ENCODE measurements around the gene LIMS1. TPM values are rescaled to one million over a fixed set of nuclear protein-coding genes. Genes with fewer than 3 reads are reported as not detected.
A peak's percentile ranks its signal among the peaks of the same experiment; 100 is the strongest.
"Not testable (repeated sequence)": the region's sequence is repeated elsewhere in the genome, so short reads cannot be mapped to it uniquely, and the experiment has no call there.

The LIMS1 gene
- polyA plus RNA-seq, 1 donor: 47.3 TPM

DNA sequence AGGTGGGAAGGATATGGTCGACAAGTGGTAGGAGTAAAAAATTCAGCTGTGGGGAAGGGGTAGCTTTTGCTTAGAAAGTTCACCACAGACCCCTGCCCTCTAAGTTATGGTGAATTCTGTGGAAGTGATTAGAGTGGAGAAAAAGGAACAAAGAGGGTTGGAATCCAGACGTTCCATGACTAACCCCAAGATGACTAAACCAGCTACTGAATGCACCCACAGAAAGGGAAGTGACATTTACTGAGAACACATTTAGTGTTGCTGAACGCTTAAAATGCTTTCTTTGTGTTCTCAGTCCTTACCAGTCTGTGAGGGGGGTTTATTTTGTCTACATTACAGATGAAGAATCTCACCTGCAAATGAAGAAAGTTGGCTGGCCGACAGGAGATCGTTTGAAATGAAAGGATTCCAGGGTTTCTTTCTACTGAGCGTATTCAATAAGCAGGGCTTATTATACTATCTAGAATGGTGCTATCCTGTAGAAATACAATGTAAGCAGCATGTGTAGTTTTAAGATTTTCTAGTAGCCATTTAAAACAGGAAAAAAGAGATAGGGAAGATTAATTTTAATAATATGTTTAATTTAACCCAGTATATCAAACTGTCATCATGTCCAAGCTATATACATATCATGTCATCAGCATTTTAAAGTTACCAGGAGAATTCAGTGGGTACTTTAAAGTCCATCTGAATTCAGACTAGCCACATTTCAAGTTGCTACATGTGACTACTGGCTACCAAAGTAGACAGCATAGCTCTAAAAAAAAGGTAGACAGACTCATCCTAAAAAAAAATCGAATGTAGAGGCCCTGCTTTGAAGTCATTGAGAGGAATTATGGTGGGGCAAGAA, 60.1 kb downstream of the LIMS1 start:
- WGBS (ENCODE audit: insufficient coverage, low lambda C conversion rate): no CpG with 5 or more reads among the region's 7 CpGs
- H3K27me3 ChIP-seq (ENCODE audit: control insufficient read depth, insufficient read depth, low read length): no peaks in the 10 kb centered on the region
- H3K4me3 ChIP-seq (ENCODE audit: low read length): no peak overlapping the region
- H3K36me3 ChIP-seq (ENCODE audit: control insufficient read depth, insufficient read depth, low read length): no peaks in the 10 kb centered on the region
- no peaks in the 10 kb centered on the region for H3K9me3 ChIP-seq (ENCODE audit: control insufficient read depth, low read depth, low read length)
- H3K4me1 ChIP-seq (ENCODE audit: control insufficient read depth, insufficient read depth, low read length): peaks cover 16% of the 10 kb centered on the region
- H3K27ac ChIP-seq (ENCODE audit: low read length): peak overlapping the region; percentile 48
- no peak for DNase-seq

DNA sequence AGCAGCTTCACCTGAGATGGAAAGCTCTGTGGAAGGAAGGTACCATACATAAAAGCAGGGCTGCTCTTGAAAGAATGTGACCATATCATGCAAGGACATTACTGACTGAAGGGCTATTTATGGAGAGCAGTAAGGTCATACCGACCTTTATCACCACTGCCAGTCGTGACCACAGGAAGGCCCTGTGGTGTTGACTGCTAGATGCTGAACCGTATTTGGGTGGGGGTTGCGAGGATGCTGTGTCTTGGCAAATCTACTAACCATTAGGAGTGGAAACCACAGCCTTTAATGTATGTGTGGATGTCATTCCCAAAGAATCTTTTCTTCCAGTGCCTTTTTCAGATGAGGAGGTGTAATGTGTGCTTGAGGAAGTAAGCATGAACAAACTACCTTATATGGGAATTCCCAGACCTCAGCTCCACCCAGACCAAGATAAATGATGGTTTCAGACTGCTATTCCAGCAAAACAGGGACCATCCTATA, 60.8 kb downstream of the LIMS1 start:
- DNase-seq: peak in 1 of 2 donors; percentile 49
- Histone ChIP-seq H3K36me3 (ENCODE audit: control insufficient read depth, insufficient read depth, low read length) (no peaks in the 10 kb centered on the region), H3K4me3 (ENCODE audit: low read length) (no peak overlapping the region), H3K27ac (ENCODE audit: low read length) (peak overlapping the region; percentile 48), H3K9me3 (ENCODE audit: control insufficient read depth, low read depth, low read length) (no peaks in the 10 kb centered on the region), H3K4me1 (ENCODE audit: control insufficient read depth, insufficient read depth, low read length) (peaks cover 16% of the 10 kb centered on the region), H3K27me3 (ENCODE audit: control insufficient read depth, insufficient read depth, low read length) (no peaks in the 10 kb centered on the region)
- WGBS (ENCODE audit: insufficient coverage, low lambda C conversion rate): no CpG with 5 or more reads among the region's 4 CpGs

DNA sequence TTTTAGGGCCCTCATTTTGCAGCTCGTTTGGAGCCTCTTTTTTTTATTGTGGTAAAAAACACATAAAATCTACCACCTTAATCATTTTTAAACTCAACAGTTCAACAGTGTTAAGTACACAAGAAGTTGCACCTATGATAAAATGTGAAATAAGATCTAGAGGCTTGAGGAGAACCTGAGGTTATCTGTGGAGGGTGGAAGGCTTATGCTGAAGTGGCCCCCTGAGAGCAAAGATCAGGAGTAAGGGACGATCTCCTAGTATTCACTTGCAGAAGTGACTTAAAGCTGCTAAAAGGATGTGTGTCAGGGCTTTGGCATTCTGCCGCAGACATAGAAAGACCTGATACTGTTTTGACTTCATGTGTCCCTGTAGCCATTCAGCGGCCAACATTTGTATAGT, 61.5 kb downstream of the LIMS1 start:
- H3K36me3 ChIP-seq (ENCODE audit: control insufficient read depth, insufficient read depth, low read length); H3K9me3 ChIP-seq (ENCODE audit: control insufficient read depth, low read depth, low read length); H3K27me3 ChIP-seq (ENCODE audit: control insufficient read depth, insufficient read depth, low read length); H3K4me3 ChIP-seq (ENCODE audit: low read length): not testable (repeated sequence)
- 40% methylated on average over 1 of the region's 4 CpGs for WGBS (ENCODE audit: insufficient coverage, low lambda C conversion rate)
- Histone ChIP-seq H3K27ac (ENCODE audit: low read length) (peak overlapping the region; percentile 48), H3K4me1 (ENCODE audit: control insufficient read depth, insufficient read depth, low read length) (peaks cover 16% of the 10 kb centered on the region)
- peak in 1 of 2 donors; percentile 58 for DNase-seq

DNA sequence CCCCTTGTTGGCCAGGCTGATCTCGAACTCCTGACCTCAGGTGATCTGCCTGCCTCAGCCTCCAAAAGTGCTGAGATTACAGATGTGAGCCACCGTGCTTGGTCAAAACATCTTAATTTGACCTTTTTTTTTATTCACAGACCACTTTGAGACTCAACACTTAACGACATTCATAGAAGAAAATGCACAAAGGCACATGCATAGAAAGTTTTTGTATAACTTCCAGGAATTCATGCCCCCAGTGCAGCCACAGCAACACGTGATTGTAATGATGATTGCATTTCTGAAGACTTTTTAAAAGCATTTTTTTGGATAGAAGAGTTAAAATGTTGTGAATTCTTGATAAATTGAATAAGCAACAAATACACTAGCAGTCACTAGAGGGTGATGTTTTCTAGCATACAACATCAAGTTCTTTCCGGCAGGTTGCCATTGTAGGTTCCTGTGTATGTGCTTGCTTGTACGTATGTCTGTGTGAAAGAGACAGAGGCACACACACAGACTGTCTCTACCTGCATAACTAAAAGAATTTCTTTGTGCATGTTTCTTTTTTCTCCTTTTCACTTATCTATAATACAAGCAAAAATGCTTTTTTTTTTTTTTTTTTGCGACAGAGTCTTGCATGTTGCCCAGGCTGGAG, 63.0 kb downstream of the LIMS1 start:
- DNase-seq; H3K27ac ChIP-seq (ENCODE audit: low read length); H3K27me3 ChIP-seq (ENCODE audit: control insufficient read depth, insufficient read depth, low read length); H3K4me3 ChIP-seq (ENCODE audit: low read length); H3K9me3 ChIP-seq (ENCODE audit: control insufficient read depth, low read depth, low read length); H3K36me3 ChIP-seq (ENCODE audit: control insufficient read depth, insufficient read depth, low read length): not testable (repeated sequence)
- 100% methylated on average over 1 of the region's 7 CpGs for WGBS (ENCODE audit: insufficient coverage, low lambda C conversion rate)
- peaks cover 16% of the 10 kb centered on the region for H3K4me1 ChIP-seq (ENCODE audit: control insufficient read depth, insufficient read depth, low read length)

DNA sequence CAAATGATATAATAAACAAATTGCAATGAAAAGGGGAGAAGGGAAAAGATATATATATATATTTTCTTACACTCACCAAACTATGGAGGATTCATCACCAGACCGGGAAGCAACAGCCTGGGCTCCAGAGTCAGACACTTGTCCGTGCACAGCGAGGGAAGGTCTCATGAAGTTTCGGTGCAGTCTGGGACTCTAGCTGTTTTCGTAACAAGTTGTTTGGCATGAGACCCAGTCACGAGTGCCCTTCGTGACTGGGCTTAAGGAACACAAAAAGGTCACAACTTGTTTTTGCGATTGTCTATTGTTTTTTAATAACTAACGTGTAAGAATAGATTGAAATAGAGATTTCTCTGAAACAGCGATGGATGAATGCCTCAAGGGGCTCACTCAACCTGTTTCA, 66.9 kb downstream of the LIMS1 start:
- H3K27ac ChIP-seq (ENCODE audit: low read length); H3K9me3 ChIP-seq (ENCODE audit: control insufficient read depth, low read depth, low read length); H3K4me1 ChIP-seq (ENCODE audit: control insufficient read depth, insufficient read depth, low read length); DNase-seq; H3K27me3 ChIP-seq (ENCODE audit: control insufficient read depth, insufficient read depth, low read length); H3K4me3 ChIP-seq (ENCODE audit: low read length); H3K36me3 ChIP-seq (ENCODE audit: control insufficient read depth, insufficient read depth, low read length): not testable (repeated sequence)
- no CpG with 5 or more reads among the region's 10 CpGs for WGBS (ENCODE audit: insufficient coverage, low lambda C conversion rate)

DNA sequence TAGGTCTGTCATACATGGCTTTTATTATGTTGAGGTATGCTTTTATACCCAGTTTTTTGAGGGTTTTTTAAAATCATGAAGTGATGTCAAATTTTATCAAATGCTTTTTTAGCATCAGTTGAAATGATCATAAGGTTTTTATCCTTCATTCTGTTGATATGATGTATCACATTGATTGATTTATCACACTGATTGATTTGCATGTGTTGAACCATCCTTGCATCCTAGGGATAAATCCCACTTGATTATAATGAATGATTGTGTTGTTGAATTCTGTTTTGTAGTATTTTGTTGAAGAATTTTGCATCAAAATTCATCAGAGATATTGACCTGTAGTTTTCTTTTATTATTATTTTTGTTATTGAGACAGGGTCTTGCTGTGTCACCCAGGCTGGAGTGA, 68.2 kb downstream of the LIMS1 start:
- Histone ChIP-seq H3K4me3 (ENCODE audit: low read length) (no peak overlapping the region), H3K4me1 (ENCODE audit: control insufficient read depth, insufficient read depth, low read length) (no peaks in the 10 kb centered on the region), H3K36me3 (ENCODE audit: control insufficient read depth, insufficient read depth, low read length) (no peaks in the 10 kb centered on the region), H3K9me3 (ENCODE audit: control insufficient read depth, low read depth, low read length) (no peaks in the 10 kb centered on the region), H3K27me3 (ENCODE audit: control insufficient read depth, insufficient read depth, low read length) (no peaks in the 10 kb centered on the region), H3K27ac (ENCODE audit: low read length) (no peak overlapping the region)
- DNase-seq: no peak

DNA sequence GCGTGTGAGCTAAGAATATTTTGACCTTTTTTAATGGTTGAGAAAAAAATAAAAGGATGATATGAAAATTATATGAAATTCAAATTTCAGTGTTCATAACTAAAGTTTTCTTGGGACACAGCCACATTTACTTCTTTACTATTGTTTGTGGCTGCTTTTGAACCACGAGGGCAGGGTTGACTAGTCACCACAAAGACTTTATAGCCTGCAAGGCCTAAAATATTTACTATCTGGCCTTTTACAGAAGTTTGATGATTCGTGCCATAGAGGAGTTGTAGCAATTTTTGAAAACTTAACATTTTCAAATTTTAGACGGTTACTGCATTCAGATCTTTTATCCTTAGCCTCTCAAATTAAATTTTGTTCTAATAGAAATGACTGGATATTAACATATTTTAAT, 69.9 kb downstream of the LIMS1 start:
- DNase-seq: no peak
- Histone ChIP-seq H3K36me3 (ENCODE audit: control insufficient read depth, insufficient read depth, low read length) (no peaks in the 10 kb centered on the region), H3K9me3 (ENCODE audit: control insufficient read depth, low read depth, low read length) (no peaks in the 10 kb centered on the region), H3K4me1 (ENCODE audit: control insufficient read depth, insufficient read depth, low read length) (no peaks in the 10 kb centered on the region), H3K27ac (ENCODE audit: low read length) (no peak overlapping the region), H3K27me3 (ENCODE audit: control insufficient read depth, insufficient read depth, low read length) (no peaks in the 10 kb centered on the region), H3K4me3 (ENCODE audit: low read length) (no peak overlapping the region)
- WGBS (ENCODE audit: insufficient coverage, low lambda C conversion rate): 92% methylated on average over 2 of the region's 4 CpGs

DNA sequence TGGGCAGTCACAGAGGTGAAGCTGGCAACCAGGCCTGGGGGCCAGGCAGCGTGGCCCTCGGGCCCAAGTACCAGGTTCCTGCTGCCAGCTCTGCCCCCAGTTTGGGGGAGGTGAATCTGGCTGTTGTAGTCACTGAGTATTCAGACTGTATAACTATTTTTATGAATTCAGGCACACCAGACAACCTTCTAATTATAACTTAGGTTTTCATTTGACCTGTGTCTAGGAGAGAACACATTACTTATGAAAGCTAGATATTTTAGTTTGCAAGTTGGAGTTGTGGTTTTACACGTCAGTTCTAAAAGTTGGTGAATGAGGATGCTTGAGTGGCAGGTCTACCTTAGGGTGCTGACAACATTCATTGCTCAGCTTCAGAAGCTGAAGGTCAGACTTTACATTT, 71.7 kb downstream of the LIMS1 start:
- H3K9me3 ChIP-seq (ENCODE audit: control insufficient read depth, low read depth, low read length): no peaks in the 10 kb centered on the region
- no peak overlapping the region for H3K4me3 ChIP-seq (ENCODE audit: low read length)
- H3K27ac ChIP-seq (ENCODE audit: low read length): no peak overlapping the region
- no CpG with 5 or more reads among the region's 3 CpGs for WGBS (ENCODE audit: insufficient coverage, low lambda C conversion rate)
- DNase-seq: no peak
- no peaks in the 10 kb centered on the region for H3K36me3 ChIP-seq (ENCODE audit: control insufficient read depth, insufficient read depth, low read length)
- no peaks in the 10 kb centered on the region for H3K4me1 ChIP-seq (ENCODE audit: control insufficient read depth, insufficient read depth, low read length)
- no peaks in the 10 kb centered on the region for H3K27me3 ChIP-seq (ENCODE audit: control insufficient read depth, insufficient read depth, low read length)

DNA sequence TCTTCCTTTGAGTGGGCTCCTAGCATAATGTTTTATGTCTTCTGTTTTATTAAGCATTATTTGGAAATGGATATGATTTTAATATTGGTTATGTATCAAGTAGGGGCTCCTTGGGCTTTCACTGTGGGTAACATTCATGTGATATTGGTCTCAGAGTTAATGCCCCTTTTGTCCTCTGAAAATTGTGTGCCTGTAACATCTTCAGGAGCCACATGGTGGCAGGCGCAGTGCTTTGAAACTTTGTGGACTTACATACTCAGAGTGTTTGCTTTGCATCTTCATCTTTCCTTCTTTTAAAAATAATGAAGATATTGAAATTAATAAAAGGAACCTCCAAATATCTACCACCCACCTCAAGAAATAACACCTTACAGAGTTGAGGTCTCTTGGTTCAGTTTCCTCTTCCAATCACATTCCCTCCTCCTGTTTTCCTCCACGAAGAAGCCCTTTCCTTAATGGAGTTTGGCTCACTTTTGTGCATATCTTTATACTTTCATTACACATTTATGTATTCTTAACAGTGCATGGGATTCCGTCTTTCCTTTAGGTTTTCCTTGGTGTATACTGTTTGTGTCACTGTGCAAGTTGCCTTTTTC, 73.5 kb downstream of the LIMS1 start:
- no peak for DNase-seq
- 100% methylated on average over 1 of the region's 3 CpGs for WGBS (ENCODE audit: insufficient coverage, low lambda C conversion rate)
- peaks cover 4% of the 10 kb centered on the region for H3K4me1 ChIP-seq (ENCODE audit: control insufficient read depth, insufficient read depth, low read length)

DNA sequence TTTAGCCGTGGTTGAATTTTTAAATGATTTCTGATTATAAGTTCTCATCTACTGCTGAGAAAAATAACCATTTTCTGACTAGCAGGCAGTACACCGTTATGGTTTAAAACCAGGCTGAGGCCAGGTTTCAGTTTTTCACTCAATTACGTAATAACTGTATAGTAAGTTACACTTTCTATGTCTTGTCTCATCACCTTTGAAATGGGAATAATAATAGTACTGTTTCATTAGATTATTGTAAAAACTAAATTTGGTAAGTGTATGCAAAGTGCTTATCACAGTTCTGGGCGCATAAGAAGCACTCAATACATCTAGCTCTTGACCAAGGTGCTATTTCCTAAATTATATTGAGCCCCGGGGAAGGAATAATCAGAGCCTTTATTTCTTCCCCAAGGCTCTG, 76.8 kb downstream of the LIMS1 start:
- no peak overlapping the region for H3K27ac ChIP-seq (ENCODE audit: low read length)
- no peak overlapping the region for H3K4me3 ChIP-seq (ENCODE audit: low read length)
- no peaks in the 10 kb centered on the region for H3K27me3 ChIP-seq (ENCODE audit: control insufficient read depth, insufficient read depth, low read length)
- peaks cover 9% of the 10 kb centered on the region for H3K4me1 ChIP-seq (ENCODE audit: control insufficient read depth, insufficient read depth, low read length)
- peaks cover 3% of the 10 kb centered on the region for H3K36me3 ChIP-seq (ENCODE audit: control insufficient read depth, insufficient read depth, low read length)
- DNase-seq: no peak
- H3K9me3 ChIP-seq (ENCODE audit: control insufficient read depth, low read depth, low read length): no peaks in the 10 kb centered on the region
- WGBS (ENCODE audit: insufficient coverage, low lambda C conversion rate): 94% methylated on average over 2 of the region's 5 CpGs

More for the DNA sequence above, 73.5 kb downstream of the LIMS1 start:
- H3K27me3 ChIP-seq (ENCODE audit: control insufficient read depth, insufficient read depth, low read length): no peaks in the 10 kb centered on the region
- no peak overlapping the region for H3K27ac ChIP-seq (ENCODE audit: low read length)
- no peak overlapping the region for H3K4me3 ChIP-seq (ENCODE audit: low read length)
- peaks cover 3% of the 10 kb centered on the region for H3K36me3 ChIP-seq (ENCODE audit: control insufficient read depth, insufficient read depth, low read length)
- H3K9me3 ChIP-seq (ENCODE audit: control insufficient read depth, low read depth, low read length): no peaks in the 10 kb centered on the region

All from large intestine (tissue), 3 donors.